ENCODE results near the gene NTRK3.

GRCh38 chr15:88231909-88232644, 24.5 kb downstream of the NTRK3 start:
- TF ChIP-seq CTCF (IDR thresholded peaks at IDR 0.05; ENCODE audit: low read depth, low read length) = no peak
- TF ChIP-seq EZH2phosphoT487 (IDR thresholded peaks at IDR 0.05; ENCODE audit: low read depth) = no peak
